Activated effector memory CD4-positive, alpha-beta T cell treated with anti-CD3 and anti-CD28 coated beads, Interleukin-2, amount 50 U/mL, for 16 hours (primary cell): ENCODE results near the gene ZFAND6.
A peak's percentile ranks its signal among the peaks of the same experiment; 100 is the strongest.
"Not testable (repeated sequence)": the region's sequence is repeated elsewhere in the genome, so short reads cannot be mapped to it uniquely, and the experiment has no call there.

Experiments used
- DNase-seq: peaks from one replicate; pipeline ENCODE4 v3.0.0-alpha.2; 2020

ZFAND6 gene

DNA sequence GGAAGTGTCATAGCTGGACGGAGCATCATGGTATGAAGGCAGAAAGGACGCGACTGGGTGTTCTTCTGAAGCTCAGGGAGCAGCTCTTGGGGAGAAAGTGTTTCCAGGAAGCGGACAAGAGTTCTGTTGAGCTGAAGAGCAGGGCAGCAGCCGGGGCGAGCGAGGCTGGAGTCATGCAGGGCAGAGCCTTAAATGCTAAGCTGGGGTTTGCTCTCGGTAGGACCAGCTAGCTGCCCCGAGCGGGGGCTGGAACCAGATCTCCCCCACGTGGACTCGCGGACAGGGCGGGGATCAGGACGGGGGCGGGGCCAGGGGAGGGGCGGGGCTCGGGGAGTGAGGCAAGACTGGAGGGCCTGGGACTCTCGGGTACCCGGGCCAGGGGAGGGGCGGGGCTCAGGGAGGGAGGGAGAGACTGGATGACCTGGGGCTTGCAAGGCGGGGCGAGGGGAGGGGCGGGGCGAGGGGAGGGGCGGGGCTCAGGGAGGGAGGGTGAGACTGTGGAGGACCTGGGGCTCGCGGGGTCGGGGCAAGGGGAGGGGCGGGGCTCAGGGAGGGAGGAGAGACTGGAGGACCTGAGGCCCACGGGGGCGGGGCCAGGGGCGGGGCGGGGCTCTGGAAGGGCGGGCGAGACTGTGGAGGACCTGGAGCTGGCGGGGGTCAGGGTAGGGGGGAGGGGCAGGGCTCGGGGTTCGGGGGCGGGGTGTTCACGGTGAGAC is 92.9 kb downstream of the ZFAND6 start:
- peak; percentile 95 for DNase-seq

- DNase-seq, result peak; percentile 75
These were observed 93.7 kb downstream of the ZFAND6 start, which contains the start of gene FAH for GRCh38 chr15:80152896-80153876. Gene FAH (plus strand): TSS chr15:80152999. CDS start chr15:80153055, 56 bp downstream.

GRCh38 chr15:80153900-80154299 is 94.4 kb downstream of the ZFAND6 start:
- no peak for DNase-seq

DNA sequence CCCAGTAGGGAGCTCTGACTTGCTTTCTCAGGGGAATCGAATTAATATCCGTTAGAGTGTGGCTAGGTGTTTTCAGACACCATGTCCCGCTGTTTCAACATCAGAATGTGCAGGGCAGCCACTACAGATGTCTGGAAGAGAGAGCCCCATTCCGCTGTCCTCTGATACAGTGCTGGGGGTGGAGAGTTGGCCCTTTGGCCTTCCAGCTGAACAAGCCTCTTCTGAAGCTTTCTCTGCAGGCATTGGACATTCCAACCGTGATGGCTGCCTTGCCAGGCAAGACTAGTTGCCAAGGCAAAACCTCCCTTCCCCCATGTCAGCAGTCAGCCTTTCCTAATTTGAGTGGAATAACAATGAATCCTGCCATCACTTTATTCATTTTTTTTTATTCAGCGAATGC is 94.9 kb downstream of the ZFAND6 start:
- no peak for DNase-seq

- DNase-seq, result no peak
These were observed 95.5 kb downstream of the ZFAND6 start for GRCh38 chr15:80155001-80155377.

- DNase-seq, result not testable (repeated sequence)
These were observed 96.1 kb downstream of the ZFAND6 start for GRCh38 chr15:80155378-80156175.

GRCh38 chr15:80156176-80156720 is 96.8 kb downstream of the ZFAND6 start:
- no peak for DNase-seq

- no peak for DNase-seq
These were observed 97.7 kb downstream of the ZFAND6 start for GRCh38 chr15:80157215-80157614.

GRCh38 chr15:80159301-80159700 is 99.8 kb downstream of the ZFAND6 start:
- DNase-seq, result no peak

GRCh38 chr15:80159811-80160569 is 100.5 kb downstream of the ZFAND6 start:
- no peak for DNase-seq

DNA sequence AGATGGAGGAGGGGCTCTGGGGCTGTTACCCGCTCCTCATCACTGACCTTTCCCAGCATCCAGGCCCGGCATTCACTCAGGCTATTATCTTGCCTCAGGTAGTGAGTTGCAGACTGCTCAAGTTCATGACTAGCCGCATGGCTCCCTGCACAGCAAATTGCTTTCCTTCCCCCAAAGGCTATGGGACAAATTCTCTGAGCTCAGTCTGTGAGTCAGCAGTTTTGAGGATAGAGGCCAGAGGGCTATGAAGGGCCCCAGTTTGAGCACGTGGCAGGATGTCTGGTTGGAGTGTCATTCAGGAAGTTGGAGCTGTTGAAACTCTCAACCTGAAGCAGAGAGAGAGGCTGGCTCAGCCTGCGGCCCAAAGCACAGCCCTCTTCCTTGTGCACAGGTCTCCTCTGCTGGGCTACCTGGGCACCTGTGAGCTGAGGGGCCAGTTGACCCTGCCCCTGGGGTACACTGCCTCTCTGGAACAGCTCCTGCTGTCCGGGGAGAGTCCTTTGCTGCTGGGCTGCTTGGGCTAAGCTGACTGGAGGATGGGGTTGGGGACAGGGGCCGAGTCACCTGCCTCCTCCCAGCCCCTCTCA is 101.2 kb downstream of the ZFAND6 start:
- DNase-seq, result no peak

GRCh38 chr15:80161468-80162016 is 102.1 kb downstream of the ZFAND6 start:
- DNase-seq, result no peak

DNA sequence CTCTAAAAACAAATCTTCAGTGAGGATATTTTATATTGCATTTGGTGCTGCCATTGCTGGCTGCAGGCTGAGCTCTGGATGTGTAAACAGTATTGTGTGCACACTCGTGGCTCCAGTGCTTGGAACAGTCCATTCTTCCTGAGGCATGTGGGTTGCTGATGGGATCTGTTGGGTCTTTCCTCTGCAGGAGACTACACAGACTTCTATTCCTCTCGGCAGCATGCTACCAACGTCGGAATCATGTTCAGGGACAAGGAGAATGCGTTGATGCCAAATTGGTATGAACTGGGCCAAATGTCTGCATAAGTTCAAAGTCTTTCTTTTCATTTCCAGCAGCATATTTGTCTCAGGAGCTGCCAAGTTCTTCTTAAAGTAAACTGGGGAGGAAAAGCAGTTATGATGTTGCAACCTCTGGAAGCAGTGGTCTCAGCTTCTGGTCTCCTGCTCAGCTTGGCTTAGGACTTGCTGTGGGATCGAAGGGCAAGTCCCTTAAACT is 102.6 kb downstream of the ZFAND6 start:
- DNase-seq, result no peak

GRCh38 chr15:80163217-80163616 is 103.7 kb downstream of the ZFAND6 start:
- DNase-seq, result no peak

- no peak for DNase-seq
These were observed 104.4 kb downstream of the ZFAND6 start for GRCh38 chr15:80163897-80164296.

- DNase-seq, result no peak
These were observed 108.5 kb downstream of the ZFAND6 start for GRCh38 chr15:80167936-80168335.

DNA sequence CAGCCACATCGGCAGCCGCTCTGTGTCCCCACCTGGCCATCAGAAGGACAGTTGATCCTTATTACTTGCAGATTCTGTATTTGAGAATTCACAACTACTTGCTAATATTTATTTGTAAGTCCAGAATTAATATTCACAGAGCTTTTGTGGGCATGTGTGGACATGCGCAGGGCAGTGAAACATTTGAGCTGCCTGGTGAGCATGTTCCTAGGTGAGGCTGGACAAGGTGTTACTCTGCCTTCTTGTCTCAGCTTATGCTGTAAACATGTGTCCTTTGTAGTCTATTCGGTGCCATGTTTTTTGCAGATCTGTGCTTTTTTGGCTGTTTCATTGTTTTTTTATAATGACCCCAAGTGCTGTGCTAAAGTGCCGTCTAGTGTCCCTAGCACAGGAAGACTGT is 108.9 kb downstream of the ZFAND6 start:
- no peak for DNase-seq

GRCh38 chr15:80169768-80170357 is 110.4 kb downstream of the ZFAND6 start:
- DNase-seq, result no peak

DNA sequence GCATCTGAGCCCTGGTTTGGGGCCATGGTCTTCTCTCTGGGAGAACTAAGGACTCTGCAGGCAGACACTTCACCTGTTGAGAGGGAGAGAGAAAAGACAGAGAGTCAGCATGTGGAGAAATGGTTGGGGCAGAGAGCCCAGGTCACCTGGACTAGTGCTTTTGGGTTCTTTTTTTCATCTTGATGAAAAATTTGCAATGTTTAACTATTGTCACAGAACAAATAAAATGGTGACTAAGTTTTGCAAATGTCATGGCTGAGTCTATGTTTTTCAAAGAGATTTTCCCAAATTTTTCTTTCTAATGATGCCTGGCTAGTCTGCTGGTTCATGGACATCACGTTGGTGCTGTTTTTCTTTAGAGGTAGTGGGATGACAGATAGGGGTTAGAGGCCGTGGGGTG is 111.1 kb downstream of the ZFAND6 start:
- no peak for DNase-seq

- no peak for DNase-seq
These were observed 112.3 kb downstream of the ZFAND6 start for GRCh38 chr15:80171787-80172186.

DNA sequence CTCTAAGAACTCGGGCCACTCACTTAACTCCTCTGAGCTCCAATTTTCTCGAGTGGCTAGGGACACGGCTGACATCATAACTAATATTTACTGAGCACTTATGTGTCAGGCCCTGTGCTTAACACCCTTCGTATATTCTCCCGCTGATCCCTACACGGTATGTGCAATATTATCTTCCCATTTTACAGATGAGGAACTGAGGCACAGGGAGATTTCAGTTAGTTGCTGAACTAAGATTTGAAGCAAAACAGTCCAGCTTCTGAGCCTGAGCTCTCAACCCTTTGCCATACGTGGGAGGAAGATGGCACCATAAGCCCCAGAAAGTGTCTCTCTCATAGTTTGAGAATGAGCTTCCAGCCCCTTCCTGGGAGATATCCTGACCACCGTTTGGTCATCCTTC is 112.9 kb downstream of the ZFAND6 start:
- no peak for DNase-seq
